ENCODE data around the gene FBXW2. TPM values are rescaled to one million over a fixed set of nuclear protein-coding genes. Genes with fewer than 3 reads are reported as not detected.

The FBXW2 gene
- polyA plus RNA-seq, 1 of the 3 experiments (the other 2 are of a cell fraction) = 40.1 TPM

DNA sequence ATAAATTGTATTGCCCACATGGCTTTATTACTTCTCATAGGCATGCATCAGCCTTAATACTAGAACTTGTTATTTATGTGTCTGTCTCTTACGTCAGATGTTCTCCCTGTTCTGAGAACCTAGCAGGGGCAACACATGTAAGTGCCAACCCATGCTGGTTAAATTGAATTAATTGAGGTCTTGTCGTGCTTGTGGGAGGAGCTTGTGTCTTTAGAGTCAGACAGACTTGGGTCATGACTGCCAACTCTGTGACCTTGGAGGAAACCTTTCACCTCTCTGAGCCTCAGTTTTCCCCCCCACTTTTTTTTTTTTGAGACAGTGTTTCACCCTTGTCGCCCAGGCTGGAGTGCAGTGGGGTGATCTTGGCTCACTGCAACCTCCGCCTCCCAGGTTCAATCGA is 76.7 kb downstream of the FBXW2 start (continued):
- TF ChIP-seq YY1 (IDR thresholded peaks at IDR 0.05; ENCODE audit: low read depth) = no peak
- TF ChIP-seq EP300 (IDR thresholded peaks at IDR 0.05; ENCODE audit: borderline replicate concordance in 1 of 2, low read depth in 1 of 2, low read length in 1 of 2) = no peak
- TF ChIP-seq RXRA (IDR thresholded peaks at IDR 0.05; ENCODE audit: borderline replicate concordance, low read depth) = no peak
- no peak for TF ChIP-seq EZH2phosphoT487 (IDR thresholded peaks at IDR 0.05; ENCODE audit: borderline replicate concordance, low read depth)
- no peak for TF ChIP-seq POLR2AphosphoS5 (IDR thresholded peaks at IDR 0.05; ENCODE audit: low read depth, low read length)
- TF ChIP-seq, protein P1, sequence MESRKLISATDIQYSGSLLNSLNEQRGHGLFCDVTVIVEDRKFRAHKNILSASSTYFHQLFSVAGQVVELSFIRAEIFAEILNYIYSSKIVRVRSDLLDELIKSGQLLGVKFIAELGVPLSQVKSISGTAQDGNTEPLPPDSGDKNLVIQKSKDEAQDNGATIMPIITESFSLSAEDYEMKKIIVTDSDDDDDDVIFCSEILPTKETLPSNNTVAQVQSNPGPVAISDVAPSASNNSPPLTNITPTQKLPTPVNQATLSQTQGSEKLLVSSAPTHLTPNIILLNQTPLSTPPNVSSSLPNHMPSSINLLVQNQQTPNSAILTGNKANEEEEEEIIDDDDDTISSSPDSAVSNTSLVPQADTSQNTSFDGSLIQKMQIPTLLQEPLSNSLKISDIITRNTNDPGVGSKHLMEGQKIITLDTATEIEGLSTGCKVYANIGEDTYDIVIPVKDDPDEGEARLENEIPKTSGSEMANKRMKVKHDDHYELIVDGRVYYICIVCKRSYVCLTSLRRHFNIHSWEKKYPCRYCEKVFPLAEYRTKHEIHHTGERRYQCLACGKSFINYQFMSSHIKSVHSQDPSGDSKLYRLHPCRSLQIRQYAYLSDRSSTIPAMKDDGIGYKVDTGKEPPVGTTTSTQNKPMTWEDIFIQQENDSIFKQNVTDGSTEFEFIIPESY (IDR thresholded peaks at IDR 0.05; ENCODE audit: borderline replicate concordance, low read depth) = no peak
- TF ChIP-seq, protein P2, sequence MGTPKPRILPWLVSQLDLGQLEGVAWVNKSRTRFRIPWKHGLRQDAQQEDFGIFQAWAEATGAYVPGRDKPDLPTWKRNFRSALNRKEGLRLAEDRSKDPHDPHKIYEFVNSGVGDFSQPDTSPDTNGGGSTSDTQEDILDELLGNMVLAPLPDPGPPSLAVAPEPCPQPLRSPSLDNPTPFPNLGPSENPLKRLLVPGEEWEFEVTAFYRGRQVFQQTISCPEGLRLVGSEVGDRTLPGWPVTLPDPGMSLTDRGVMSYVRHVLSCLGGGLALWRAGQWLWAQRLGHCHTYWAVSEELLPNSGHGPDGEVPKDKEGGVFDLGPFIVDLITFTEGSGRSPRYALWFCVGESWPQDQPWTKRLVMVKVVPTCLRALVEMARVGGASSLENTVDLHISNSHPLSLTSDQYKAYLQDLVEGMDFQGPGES (IDR thresholded peaks at IDR 0.05; ENCODE audit: low read depth, low read length) = no peak

DNA sequence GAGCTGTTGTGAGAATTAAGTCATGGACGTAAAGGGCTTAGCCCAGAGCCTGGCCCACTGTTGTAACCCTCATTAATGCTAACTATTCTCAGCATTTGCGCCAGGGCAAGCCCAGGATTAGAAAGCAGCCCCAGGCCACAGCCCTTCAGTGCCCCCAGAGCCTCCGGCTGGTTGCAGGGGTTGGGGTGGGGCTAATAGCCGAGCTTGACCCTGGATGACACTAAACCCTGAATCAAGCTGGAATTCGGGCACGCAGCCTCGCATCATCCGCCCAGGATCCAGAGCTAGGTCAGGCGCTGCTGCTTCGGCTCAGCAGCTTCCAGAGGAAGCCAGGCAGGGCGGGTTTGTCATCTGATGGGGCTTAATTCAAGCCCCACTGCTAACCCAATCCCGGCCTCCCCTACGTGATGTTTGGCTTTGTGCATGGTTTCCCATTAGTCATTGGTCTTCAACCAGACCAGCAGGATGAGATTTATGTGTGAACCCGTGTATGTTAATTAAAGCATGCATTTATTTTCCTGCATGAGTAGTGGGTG is 77.8 kb downstream of the FBXW2 start:
- Histone ChIP-seq H2AFZ (ENCODE audit: low read depth) (peak overlapping the region; percentile 99; the same call in 1 of the 2 replicates), H3K9me3 (no peaks in the 10 kb centered on the region), H3K4me1 (ENCODE audit: control insufficient read depth in 1 of 2, insufficient read depth in 2 of 2, low read depth in 1 of 2, low read length in 1 of 2) (peaks cover 11 to 12% of the 10 kb centered on the region in 2 experiments; a peak in 3 of 4 replicates), H3K4me2 (peak overlapping the region; percentile 96), H3K79me2 (ENCODE audit: insufficient read depth) (peaks cover 21% of the 10 kb centered on the region), H3K27me3 (ENCODE audit: insufficient read depth) (no peaks in the 10 kb centered on the region), H3K9ac (peak overlapping the region; percentile 87; the same call in 1 of the 2 replicates), H4K20me1 (ENCODE audit: insufficient read depth) (no peaks in the 10 kb centered on the region), H3F3A (replicated peaks; ENCODE audit: insufficient read depth) (peaks cover 21% of the 10 kb centered on the region), H3K4me3 (ENCODE audit: low read depth in 2 of 2, low read length in 1 of 2) (peak overlapping the region; percentile 78 to 84; a peak in 3 of 4 replicates), H3K27ac (ENCODE audit: low read depth in 2 of 2, low read length in 1 of 2) (no peak overlapping the region), H3K9me2 (no peaks in the 10 kb centered on the region), H3K36me3 (replicated peaks in 1 of 2; ENCODE audit: control insufficient read depth in 1 of 2, insufficient read depth in 2 of 2, low read length in 1 of 2) (no peaks in the 10 kb centered on the region)
- ChIA-PET POLR2A (interaction anchor here (1.1 to 2.0 kb wide), 4 partner anchors 15 to 129 kb away, joined by 3 to 15 read pairs (median 7); partner anchors contain the start of gene FBXW2), CTCF (interaction anchor here (1.3 to 1.6 kb wide), 5 partner anchors 10 to 96 kb away, joined by 3 to 8 read pairs (median 5); no protein-coding TSS in a partner anchor)
- no peak for TF ChIP-seq YY1 (IDR thresholded peaks at IDR 0.05; ENCODE audit: low read depth)
- TF ChIP-seq RXRA (IDR thresholded peaks at IDR 0.05; ENCODE audit: borderline replicate concordance, low read depth) = no peak
- no peak for TF ChIP-seq CTCF (IDR thresholded peaks at IDR 0.05)
- TF ChIP-seq MEF2A (IDR thresholded peaks at IDR 0.05; ENCODE audit: borderline replicate concordance, low read depth) = no peak
- no peak for TF ChIP-seq RFX5 (IDR thresholded peaks at IDR 0.05; ENCODE audit: low read length)
- no peak for TF ChIP-seq RAD21 (IDR thresholded peaks at IDR 0.05; ENCODE audit: low read length)
- TF ChIP-seq FOSL2 (IDR thresholded peaks at IDR 0.05; ENCODE audit: borderline replicate concordance, low read depth) = no peak
- no peak for TF ChIP-seq ELF1 (IDR thresholded peaks at IDR 0.05)
- TF ChIP-seq JUND (IDR thresholded peaks at IDR 0.05) = no peak
- no peak for TF ChIP-seq GATA2 (CRISPR knock-in tag; IDR thresholded peaks at IDR 0.05)
- no peak for TF ChIP-seq RCOR1 (IDR thresholded peaks at IDR 0.05; ENCODE audit: low read length)
- peak; percentile 53 for DNase-seq
- WGBS (ENCODE audit: low lambda C conversion rate) = 61% methylated on average over 10 of the region's 14 CpGs
